Anterior cingulate cortex (tissue), 58 donors: ENCODE measurements around the gene UCK2.

Source experiments
- DNase-seq, 58 donors: peaks; one replicate each; lab custom pipeline; 2025; lab: John Stamatoyannopoulos, UW

Gene UCK2

GRCh38 chr1:165928075-165928731, 100.8 kb downstream of the UCK2 start:
- peak in 31 of 58 donors; percentile 1 to 74 (median 21) for DNase-seq

- no peak for DNase-seq
These were observed 103.5 kb downstream of the UCK2 start for GRCh38 chr1:165930961-165931360.

GRCh38 chr1:165933446-165934170, 106.2 kb downstream of the UCK2 start:
- DNase-seq: no peak

GRCh38 chr1:165936542-165936941, 109.1 kb downstream of the UCK2 start:
- no peak for DNase-seq

GRCh38 chr1:165937829-165938228, 110.4 kb downstream of the UCK2 start:
- DNase-seq: no peak

GRCh38 chr1:165938844-165939243, 111.4 kb downstream of the UCK2 start:
- no peak for DNase-seq

- DNase-seq: no peak
These were observed 114.1 kb downstream of the UCK2 start for GRCh38 chr1:165941531-165941930.

GRCh38 chr1:165942062-165942461, 114.6 kb downstream of the UCK2 start:
- DNase-seq: no peak

GRCh38 chr1:165942927-165943597, 115.6 kb downstream of the UCK2 start:
- DNase-seq: no peak

GRCh38 chr1:165945911-165946310, 118.5 kb downstream of the UCK2 start:
- no peak for DNase-seq

- DNase-seq: no peak
These were observed 120.5 kb downstream of the UCK2 start for GRCh38 chr1:165947797-165948455.

GRCh38 chr1:165949335-165950130, 122.1 kb downstream of the UCK2 start:
- DNase-seq: no peak

GRCh38 chr1:165954940-165955339, 127.5 kb downstream of the UCK2 start:
- DNase-seq: no peak

- no peak for DNase-seq
These were observed 130.9 kb downstream of the UCK2 start for GRCh38 chr1:165958306-165958705.

GRCh38 chr1:165960136-165960535, 132.7 kb downstream of the UCK2 start:
- DNase-seq: peak in 2 of 58 donors; percentile 5 to 58

- peak in 1 of 58 donors; percentile 16 for DNase-seq
These were observed 133.5 kb downstream of the UCK2 start for GRCh38 chr1:165960881-165961280.
